ENCODE data around the gene CEP170. TPM values are rescaled to one million over a fixed set of nuclear protein-coding genes. Genes with fewer than 3 reads are reported as not detected.

CEP170 gene
- total RNA-seq = 10 to 100 TPM; 35.2 to 35.6 TPM

DNA sequence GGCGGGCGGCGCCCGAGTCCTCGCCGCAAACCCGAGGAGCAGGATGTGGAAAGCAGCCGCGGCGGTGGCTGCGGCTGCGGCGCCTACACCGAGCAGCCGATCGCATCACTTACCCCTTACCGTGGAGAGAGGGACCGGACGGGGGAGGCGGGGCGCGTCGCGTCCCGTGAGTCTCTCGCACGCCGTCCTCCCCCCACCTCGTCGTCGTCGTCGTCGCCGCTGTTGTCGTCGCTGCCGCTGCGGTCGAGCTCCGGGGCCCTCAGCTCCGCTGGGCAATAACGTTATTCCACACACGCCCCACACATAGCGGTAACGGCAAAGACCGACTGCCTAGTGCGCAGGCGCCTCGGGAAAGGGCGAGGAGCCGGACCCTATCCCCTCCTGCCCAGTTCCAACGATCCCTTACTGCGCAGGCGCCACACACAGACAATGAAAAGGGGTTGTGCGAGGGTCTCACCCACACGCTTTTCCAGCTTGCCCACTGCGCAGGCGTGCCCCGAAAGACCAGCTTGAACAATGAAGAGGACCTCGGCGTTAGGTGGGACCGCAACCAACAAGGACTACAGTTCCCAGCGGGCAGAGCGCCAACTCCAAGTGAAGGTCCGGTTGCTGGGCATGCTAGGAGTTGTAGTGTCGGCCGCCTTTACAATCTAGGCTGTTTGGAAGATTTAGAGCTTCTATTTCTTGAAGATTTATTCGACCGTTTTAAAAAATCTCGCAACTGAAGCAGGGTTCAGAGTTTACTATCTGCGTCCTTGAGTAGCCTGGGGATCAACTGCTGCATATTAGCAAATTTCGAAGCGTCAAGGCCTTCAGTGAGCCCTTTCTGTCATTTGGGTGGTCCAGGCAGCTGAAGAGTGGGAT, at the start of gene CEP170:
CEP170 (minus strand) TSS at position 355 of the 864 bp plus-strand sequence. CDS start 30,001 bp downstream, outside the sequence.
- ChIA-PET CTCF (interaction anchor here (1.4 kb wide), 1 partner anchor 1735 kb away, joined by 3 read pairs; the partner anchor contains the start of gene FH), POLR2A (interaction anchor here (0.9 to 1.2 kb wide), 3 partner anchors 15 to 1066 kb away, joined by 3 to 5 read pairs (median 3); no protein-coding TSS in a partner anchor)

DNA sequence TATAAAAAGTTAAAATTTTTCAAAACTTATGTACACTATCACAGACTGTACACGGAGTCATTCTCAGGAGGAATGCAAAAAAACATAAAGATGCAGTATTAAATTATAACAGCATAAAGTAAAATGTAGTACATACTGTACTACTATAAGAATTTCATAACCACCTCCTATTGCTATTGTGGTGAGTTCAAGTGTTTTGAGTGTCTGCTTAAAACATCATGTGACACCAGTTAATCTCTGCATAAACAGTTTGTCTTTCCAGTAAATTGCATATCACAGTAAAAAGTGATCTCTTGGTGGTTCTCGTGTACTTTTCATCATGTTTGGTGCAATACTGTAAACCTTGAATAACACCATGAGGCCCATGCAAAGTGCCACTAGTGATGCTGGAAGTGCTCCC, 46.0 kb upstream of the CEP170 start:
- CTCF ChIA-PET = no interaction called here
- POLR2A ChIA-PET = no interaction called here

DNA sequence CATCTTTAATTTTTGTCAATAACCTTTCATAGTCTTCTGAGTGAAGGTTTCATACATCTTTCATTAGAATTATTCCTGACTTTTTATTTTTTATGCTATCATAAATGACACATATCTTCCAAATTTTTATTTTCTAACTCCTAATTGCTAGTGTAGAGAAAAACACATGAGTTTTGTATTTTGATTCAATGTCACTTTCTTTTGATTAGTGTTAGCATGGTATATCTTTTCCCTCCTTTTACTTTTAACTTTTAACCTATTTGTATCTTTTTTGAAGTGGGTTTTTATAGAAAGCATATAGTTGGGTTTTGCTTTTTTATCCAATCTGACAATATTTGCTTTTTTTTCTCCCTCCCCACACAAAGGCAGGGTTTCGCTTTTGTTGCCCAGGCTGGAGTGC, 44.0 kb upstream of the CEP170 start:
- CTCF ChIA-PET = no interaction called here
- POLR2A ChIA-PET = no interaction called here

GRCh38 chr1:243294723-243295121, 39.6 kb upstream of the CEP170 start:
- POLR2A ChIA-PET = no interaction called here

DNA sequence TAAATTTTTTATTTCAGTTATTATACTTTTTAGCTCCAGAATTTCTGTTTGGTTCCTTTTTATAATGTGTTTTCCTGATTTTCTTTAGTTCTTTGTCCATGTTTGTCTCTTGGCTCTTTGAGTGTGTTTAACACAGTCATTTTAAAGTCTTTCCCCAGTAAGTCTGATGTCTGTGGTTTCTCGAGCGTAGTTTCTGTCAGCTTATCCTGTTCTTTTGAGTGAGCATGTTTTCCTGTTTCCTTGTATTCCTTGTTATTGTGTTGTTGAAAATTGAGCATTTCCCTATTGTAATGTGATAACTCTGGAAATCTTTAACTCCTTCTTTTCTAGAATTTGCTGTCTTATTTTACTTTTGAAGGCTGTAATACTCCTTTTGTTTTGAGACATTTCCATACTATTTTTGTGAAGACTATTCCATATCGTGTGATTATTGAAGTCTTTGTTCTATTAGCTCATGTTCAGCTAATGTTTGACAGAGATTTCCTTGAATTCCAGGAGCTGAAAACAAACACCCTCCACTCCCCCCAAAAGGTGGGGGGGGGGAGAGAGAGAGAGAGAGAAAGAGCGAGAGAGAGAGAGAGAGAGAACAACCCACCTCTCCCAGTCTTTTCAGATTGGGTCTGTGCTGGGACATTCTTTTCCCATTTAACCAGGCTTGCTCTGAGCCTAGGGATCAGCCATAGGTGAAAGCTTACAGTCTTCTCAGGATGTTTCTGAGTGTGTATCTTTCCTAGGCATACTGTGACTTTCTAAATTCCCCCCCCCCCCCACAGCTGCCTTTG, 39.1 kb upstream of the CEP170 start:
- CTCF ChIA-PET = no interaction called here

More at GRCh38 chr1:243294723-243295121, 39.6 kb upstream of the CEP170 start:
- CTCF ChIA-PET = no interaction called here

GRCh38 chr1:243292117-243292516, 37.0 kb upstream of the CEP170 start:
- ChIA-PET CTCF (no interaction called here), POLR2A (no interaction called here)

More for the DNA sequence above, 39.1 kb upstream of the CEP170 start:
- POLR2A ChIA-PET = no interaction called here

DNA sequence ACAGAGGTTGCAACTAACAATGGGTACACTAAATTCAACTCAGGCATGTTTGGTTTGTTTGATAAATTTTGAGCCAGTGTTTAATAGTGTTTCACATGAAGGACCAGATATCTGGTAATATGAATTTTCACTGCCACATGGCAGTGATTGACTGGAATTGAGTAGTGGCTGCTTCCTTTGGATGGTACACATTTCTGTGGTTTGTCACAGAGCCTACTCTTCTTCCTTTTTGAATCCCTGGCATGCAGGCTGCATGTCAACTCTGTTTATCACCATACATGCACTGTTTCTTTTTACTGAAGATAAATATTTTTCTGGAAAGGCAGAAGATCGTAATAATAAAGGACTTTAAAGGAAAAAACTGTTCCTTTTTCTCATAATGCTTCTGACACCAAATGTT, 36.2 kb upstream of the CEP170 start:
- CTCF ChIA-PET = no interaction called here
- POLR2A ChIA-PET = no interaction called here

GRCh38 chr1:243288062-243288461, 33.0 kb upstream of the CEP170 start:
- ChIA-PET POLR2A (no interaction called here), CTCF (no interaction called here)

- POLR2A ChIA-PET = interaction anchor here (0.6 kb wide), 1 partner anchor 22 kb away, joined by 4 read pairs; no protein-coding TSS in a partner anchor
- CTCF ChIA-PET = no interaction called here
Measured at GRCh38 chr1:243287652-243288051, 32.6 kb upstream of the CEP170 start.

DNA sequence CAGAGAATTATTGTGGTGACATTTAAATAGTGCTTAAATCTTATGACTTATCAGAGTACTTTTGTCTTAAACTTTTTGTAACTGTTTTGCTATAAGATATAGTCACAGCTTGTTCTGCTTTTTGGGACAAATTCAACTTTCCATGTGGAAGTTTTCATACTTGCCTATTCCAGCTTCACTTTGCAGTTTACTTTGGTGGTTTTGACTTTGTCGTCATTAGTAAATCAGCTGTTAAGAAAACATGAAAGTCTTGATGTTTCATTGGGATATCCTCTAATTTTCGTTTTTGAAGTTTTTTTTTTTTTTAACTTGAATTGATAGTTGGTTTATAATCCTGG, 32.0 kb upstream of the CEP170 start:
- CTCF ChIA-PET = no interaction called here
- POLR2A ChIA-PET = interaction anchor here (0.6 kb wide), 1 partner anchor 21 kb away, joined by 4 read pairs; no protein-coding TSS in a partner anchor

DNA sequence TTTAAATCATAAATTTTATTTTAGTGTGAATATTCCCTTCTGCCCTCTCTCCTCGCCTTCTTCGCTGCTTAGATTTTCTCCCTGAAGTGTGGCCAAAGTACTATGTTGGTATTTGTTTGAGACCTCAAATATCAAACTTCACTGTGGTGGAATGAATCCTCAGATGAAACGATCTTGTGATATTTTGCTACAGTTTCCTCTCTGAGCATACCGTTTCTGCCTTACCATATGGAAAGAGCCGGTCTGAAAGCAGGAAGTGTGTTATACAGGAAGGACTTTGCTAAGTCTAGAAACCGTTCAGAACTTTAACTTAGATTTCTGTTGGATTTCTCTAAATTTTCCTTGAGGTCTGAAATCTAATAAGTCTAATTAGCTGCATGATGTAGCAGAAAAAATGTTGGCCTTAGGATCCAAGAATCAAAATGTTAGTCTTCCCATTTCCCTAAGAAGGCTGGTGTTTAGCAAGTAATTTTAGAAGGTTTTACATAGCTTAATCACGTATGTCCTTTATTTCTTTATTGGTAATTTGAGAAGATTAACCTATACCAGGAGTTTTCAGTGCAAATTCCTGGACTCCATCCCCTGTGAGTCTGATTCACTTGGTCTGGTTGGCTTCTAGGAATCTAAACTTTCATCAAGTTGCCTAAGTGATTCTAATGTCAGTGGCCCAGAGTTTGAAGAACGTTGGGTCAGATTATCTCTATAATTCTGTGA, 31.5 kb upstream of the CEP170 start:
- CTCF ChIA-PET = no interaction called here

DNA sequence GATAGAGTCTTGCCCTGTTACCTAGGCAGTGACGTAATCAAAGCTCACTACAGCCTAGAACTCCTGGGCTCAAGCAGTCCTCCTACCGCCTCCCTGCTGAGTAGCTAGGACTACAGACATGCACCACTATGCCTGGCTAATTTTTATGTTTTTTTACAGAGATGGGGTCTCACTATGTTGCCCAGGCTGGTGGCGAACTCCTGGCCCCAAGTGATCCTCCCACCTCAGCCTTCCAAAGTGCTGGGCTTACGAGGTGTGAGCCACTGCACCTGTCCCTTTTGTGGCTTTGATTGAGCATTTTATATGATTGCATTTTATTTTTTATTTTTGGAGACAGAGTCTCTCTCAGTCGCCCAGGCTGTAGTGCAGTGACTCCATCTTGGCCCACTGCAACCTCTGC, 26.6 kb upstream of the CEP170 start:
- ChIA-PET CTCF (no interaction called here), POLR2A (no interaction called here)

More for the DNA sequence above, 31.5 kb upstream of the CEP170 start:
- POLR2A ChIA-PET = no interaction called here

- POLR2A ChIA-PET = no interaction called here
- CTCF ChIA-PET = no interaction called here
Measured at GRCh38 chr1:243280571-243281129, 25.6 kb upstream of the CEP170 start.

DNA sequence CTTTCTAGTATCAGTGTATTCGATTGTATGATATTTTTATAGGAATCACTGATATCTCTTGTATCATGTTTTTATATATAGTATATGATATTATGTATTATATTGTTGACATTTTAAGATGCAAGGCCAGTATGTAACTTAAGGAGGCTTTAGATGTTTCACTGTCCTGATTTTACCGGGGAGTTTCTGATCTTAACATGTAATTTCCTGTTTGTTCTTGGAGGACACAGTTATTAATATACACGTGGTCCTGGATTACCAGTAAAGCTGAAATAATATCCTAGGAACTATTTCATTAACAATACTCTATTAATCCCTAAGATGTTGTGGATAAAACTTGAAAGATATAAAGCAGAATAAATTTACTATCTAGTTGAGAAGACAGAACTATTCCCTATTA, 20.2 kb upstream of the CEP170 start:
- ChIA-PET POLR2A (no interaction called here), CTCF (interaction anchor here (0.6 kb wide), 1 partner anchor 963 kb away, joined by 3 read pairs; no protein-coding TSS in a partner anchor)

- ChIA-PET POLR2A (no interaction called here), CTCF (no interaction called here)
Measured at GRCh38 chr1:243273945-243274344, 18.9 kb upstream of the CEP170 start.

- CTCF ChIA-PET = no interaction called here
- POLR2A ChIA-PET = no interaction called here
Measured at GRCh38 chr1:243273506-243273905, 18.4 kb upstream of the CEP170 start.

- ChIA-PET CTCF (no interaction called here), POLR2A (no interaction called here)
Measured at GRCh38 chr1:243272401-243272800, 17.3 kb upstream of the CEP170 start.

DNA sequence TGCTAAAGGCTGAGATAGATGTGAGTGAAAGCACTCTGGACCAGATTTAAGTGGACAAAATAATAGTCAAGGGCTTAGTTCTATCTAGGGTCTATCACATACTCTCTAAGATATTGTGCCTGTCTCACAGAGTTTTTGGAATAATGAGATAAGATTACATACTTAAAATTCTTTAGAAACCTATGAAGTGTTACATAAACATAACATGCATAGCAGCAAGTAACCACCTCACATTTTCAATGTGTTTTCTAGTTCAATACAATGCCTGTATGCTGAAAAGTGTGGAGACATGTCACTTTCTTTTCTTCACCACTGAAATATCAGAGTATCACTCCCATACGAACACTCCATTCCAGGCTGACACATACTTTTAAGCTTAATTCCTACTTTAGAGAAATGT, 16.9 kb upstream of the CEP170 start:
- POLR2A ChIA-PET = no interaction called here
- CTCF ChIA-PET = no interaction called here

GRCh38 chr1:243270097-243270864, 15.2 kb upstream of the CEP170 start:
- POLR2A ChIA-PET = interaction anchor here (0.8 kb wide), 1 partner anchor 16 kb away, joined by 3 read pairs; no protein-coding TSS in a partner anchor

More at GRCh38 chr1:243270097-243270864, 15.2 kb upstream of the CEP170 start:
- CTCF ChIA-PET = no interaction called here

Data from activated CD8-positive, alpha-beta memory T cell treated with anti-CD3 and anti-CD28 coated beads for 36 hours (primary cell).